Keratinocyte (primary cell): Measurements from ENCODE around the gene FTO. TPM values are rescaled to one million over a fixed set of nuclear protein-coding genes. Genes with fewer than 3 reads are reported as not detected.

Source experiments
- DNase-seq: peaks from one replicate; pipeline ENCODE4 v3.0.0-alpha.2; 2011; ENCODE audit warnings: low read depth, missing footprints, low spot score
- FAIRE-seq: peaks from 2 replicates; lab custom pipeline; 2011; peaks lifted over from hg19 to GRCh38; lab: Jason Lieb, UNC
- H2AFZ ChIP-seq: 2 replicates; pipeline ENCODE4 v1.6.0; 2012; ENCODE audit warnings: low read length, control low read depth, inconsistent platforms; ENCODE audit not compliant: control insufficient read depth
- H3K27ac ChIP-seq: 2 replicates; pipeline ENCODE4 v1.5.1; 2011; ENCODE audit warnings: low read length; ENCODE audit not compliant: control insufficient read depth, insufficient read depth
- H3K27me3 ChIP-seq: 3 replicates; pipeline ENCODE4 v1.6.0; 2011; ENCODE audit warnings: low read length; ENCODE audit not compliant: control insufficient read depth, insufficient read depth; ENCODE audit errors: extremely low read depth
- H3K36me3 ChIP-seq, 2 experiments: 2 replicates in 1 of 2; 3 replicates in 1 of 2; pipeline ENCODE4 v1.5.1; 2011; ENCODE audit warnings: low read length in 2 of 2, mild to moderate bottlenecking in 1 of 2; ENCODE audit not compliant: control insufficient read depth in 2 of 2, insufficient read depth in 2 of 2; ENCODE audit errors: extremely low read depth in 1 of 2
- H3K4me1 ChIP-seq: 3 replicates; pipeline ENCODE4 v1.5.1; 2011; ENCODE audit warnings: low read length; ENCODE audit not compliant: control insufficient read depth, insufficient read depth; ENCODE audit errors: extremely low read depth
- H3K4me2 ChIP-seq: 3 replicates; pipeline ENCODE4 v1.6.0; 2011; ENCODE audit warnings: low read depth, low read length; ENCODE audit not compliant: control insufficient read depth, insufficient read depth; ENCODE audit errors: extremely low read depth
- H3K4me3 ChIP-seq, 3 experiments: fragments of 200-600 bp in 1 of 3; sonication (generic) in 1 of 3; 2 replicates in 2 of 3; 3 replicates in 1 of 3; pipeline ENCODE4 v1.5.1; 2011 to 2016; ENCODE audit warnings: low read length in 3 of 3, mild to moderate bottlenecking in 3 of 3, control low read depth in 2 of 3, inconsistent platforms in 1 of 3, low read depth in 1 of 3, mixed read lengths in 1 of 3, mixed run types in 1 of 3, moderate library complexity in 1 of 3; ENCODE audit not compliant: control insufficient read depth in 2 of 3, insufficient read depth in 2 of 3; ENCODE audit errors: extremely low read depth in 1 of 3
- H3K79me2 ChIP-seq: 2 replicates; pipeline ENCODE4 v1.6.0; 2012; ENCODE audit warnings: low read length; ENCODE audit not compliant: control insufficient read depth, insufficient read depth
- H3K9ac ChIP-seq: 3 replicates; pipeline ENCODE4 v1.6.0; 2011; ENCODE audit warnings: low read length; ENCODE audit not compliant: control insufficient read depth, insufficient read depth; ENCODE audit errors: extremely low read depth
- H3K9me1 ChIP-seq: 3 replicates; pipeline ENCODE4 v1.6.0; 2011; ENCODE audit warnings: low read length; ENCODE audit not compliant: control insufficient read depth, insufficient read depth; ENCODE audit errors: extremely low read depth
- H3K9me3 ChIP-seq: 2 replicates; pipeline ENCODE4 v1.5.1; 2012; ENCODE audit warnings: low read depth, low read length; ENCODE audit not compliant: control insufficient read depth
- H4K20me1 ChIP-seq: 3 replicates; pipeline ENCODE4 v1.6.0; 2011; ENCODE audit warnings: low read length; ENCODE audit not compliant: control insufficient read depth, insufficient read depth; ENCODE audit errors: extremely low read depth
- CTCF ChIP-seq, 3 experiments: IDR thresholded peaks in 1 of 3; conservative IDR thresholded peaks in 1 of 3; optimal IDR thresholded peaks in 1 of 3; 2 replicates in 2 of 3; 3 replicates in 1 of 3; pipeline versions ENCODE3 to v1.5.1; 2011; ENCODE audit warnings: low read length in 3 of 3, mild to moderate bottlenecking in 3 of 3, moderate library complexity in 2 of 3, control low read depth in 1 of 3, inconsistent platforms in 1 of 3; ENCODE audit not compliant: insufficient read depth in 2 of 3; ENCODE audit errors: extremely low read depth in 1 of 3
- EZH2 ChIP-seq: IDR thresholded peaks from one replicate; pipeline ENCODE4 v1.6.1; 2012; ENCODE audit warnings: inconsistent platforms, mild to moderate bottlenecking, low read length, moderate library complexity
- dilution Hi-C: fragments of 300-500 bp; cut with MboI; formaldehyde crosslinking; loops from one replicate; pipeline ENCODE4 v1.7.0; 2020; ENCODE audit warnings: low sequenced_read_pairs; ENCODE audit not compliant: extremely low pct_ligation_motif_present
- polyA plus RNA-seq, 5 experiments: library from polyadenylated mRNA; depleted of rRNA in 3 of 5; stranded (reverse) in 3 of 5; stranded (forward) in 1 of 5; unstranded in 1 of 5; fragments of >200 nt; gene quantifications; 1 replicate in 1 of 5; 2 replicates in 3 of 5; 3 replicates in 1 of 5; pipeline versions ENCODE4 v1.2.1 to v1.2.3, GENCODE V29; 2011 to 2012; ENCODE audit warnings: missing spikeins in 2 of 5, low read depth in 1 of 5, low replicate concordance in 1 of 5

Gene FTO
- polyA plus RNA-seq, 1 donor (not counting 4 experiments of a cell fraction or from before 2014, with no cell fraction given), result 56.4 TPM

GRCh38 chr16:54110016-54110981, 406.3 kb downstream of the FTO start:
- Histone ChIP-seq H3K9me1 (no peaks in the 10 kb centered on the region), H3K4me3 (no peak overlapping the region), H3K9ac (no peak overlapping the region), H3K27me3 (no peaks in the 10 kb centered on the region), H2AFZ (no peak overlapping the region), H3K4me1 (no peaks in the 10 kb centered on the region), H3K4me2 (no peak overlapping the region), H3K36me3 (peaks cover 0 to 4% of the 10 kb centered on the region in 2 experiments), H3K9me3 (no peaks in the 10 kb centered on the region), H3K27ac (no peak overlapping the region), H4K20me1 (no peaks in the 10 kb centered on the region), H3K79me2 (no peaks in the 10 kb centered on the region)
- dilution Hi-C loops, result no loop called here
- DNase-seq (no peak), FAIRE-seq (no peak)
- TF ChIP-seq EZH2 (no peak), CTCF (optimal IDR thresholded peaks at IDR 0.05 in 1 of 3, IDR thresholded peaks at IDR 0.05 in 1 of 3, conservative IDR thresholded peaks at IDR 0.05 in 1 of 3; ENCODE audit: extremely low read depth in 1 of 3, insufficient read depth in 2 of 3, low read length in 3 of 3) (no peak)

- no peak overlapping the region for H3K27ac ChIP-seq
- no peak overlapping the region for H2AFZ ChIP-seq
- no peak overlapping the region for H3K9ac ChIP-seq
- DNase-seq, result no peak
- peaks cover 0 to 4% of the 10 kb centered on the region in 2 experiments for H3K36me3 ChIP-seq
- no peaks in the 10 kb centered on the region for H3K79me2 ChIP-seq
- FAIRE-seq, result no peak
- no peaks in the 10 kb centered on the region for H4K20me1 ChIP-seq
- no peaks in the 10 kb centered on the region for H3K9me1 ChIP-seq
- no peaks in the 10 kb centered on the region for H3K9me3 ChIP-seq
- no peak overlapping the region for H3K4me2 ChIP-seq
- H3K27me3 ChIP-seq, result no peaks in the 10 kb centered on the region
- no peak for TF ChIP-seq CTCF (optimal IDR thresholded peaks at IDR 0.05 in 1 of 3, IDR thresholded peaks at IDR 0.05 in 1 of 3, conservative IDR thresholded peaks at IDR 0.05 in 1 of 3; ENCODE audit: extremely low read depth in 1 of 3, insufficient read depth in 2 of 3, low read length in 3 of 3)
- TF ChIP-seq EZH2, result no peak
- H3K4me1 ChIP-seq, result no peaks in the 10 kb centered on the region
- H3K4me3 ChIP-seq, result no peak overlapping the region
- dilution Hi-C loops, result no loop called here
Measured at GRCh38 chr16:54112451-54113206, 408.7 kb downstream of the FTO start.
